ENCODE data around the gene NACA2. TPM values are rescaled to one million over a fixed set of nuclear protein-coding genes. Genes with fewer than 3 reads are reported as not detected.
"Not testable (repeated sequence)": the region's sequence is repeated elsewhere in the genome, so short reads cannot be mapped to it uniquely, and the experiment has no call there.

Gene NACA2
- total and polyA plus RNA-seq, 2 of the 4 experiments (the other 2 are of a cell fraction), result not detected

DNA sequence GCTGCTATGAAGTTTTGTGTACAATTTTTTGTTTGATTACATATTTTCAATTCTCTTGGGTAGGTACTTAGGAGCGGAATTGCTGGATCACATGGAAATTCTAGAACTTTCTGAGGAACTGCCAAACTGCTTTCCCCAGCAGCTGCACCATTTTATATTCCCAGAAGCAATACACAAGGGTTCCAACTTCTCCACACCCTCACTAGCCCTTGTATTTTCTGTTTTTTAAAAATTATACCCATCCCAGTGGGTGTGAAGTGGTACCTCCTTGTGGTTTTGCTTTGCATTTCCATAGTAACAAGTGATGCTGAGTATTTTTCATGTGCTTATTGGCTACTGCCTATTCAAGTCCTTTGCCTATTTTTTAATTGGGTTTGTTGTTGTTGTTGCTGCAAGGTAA lies 20.9 kb downstream of the NACA2 start:
- no peaks in the 10 kb centered on the region for H3K79me1 ChIP-seq (ENCODE audit: low read depth in 1 of 2, low read length in 2 of 2)
- H3K14ac ChIP-seq (replicated peaks; ENCODE audit: low read depth, low read length), result no peak overlapping the region
- no peak overlapping the region for H3K4me3 ChIP-seq (ENCODE audit: insufficient read depth, low read depth, low read length)
- dilution Hi-C loops (cut with HindIII; ENCODE audit: low sequenced_read_pairs, unreplicated experiment), result no loop called here
- in situ Hi-C loops (cut with MboI; ENCODE audit: low sequenced_read_pairs), result no loop called here
- peaks cover 3% of the 10 kb centered on the region; the same call in 1 of the 2 replicates for H3K9me3 ChIP-seq (ENCODE audit: control insufficient read depth, insufficient read depth, low read length)
- DNase-seq, result peak; percentile 13
- TF ChIP-seq RFX5 (IDR thresholded peaks at IDR 0.05; ENCODE audit: low read depth, low read length), result peak; percentile 93
- no peak for TF ChIP-seq RAD21 (IDR thresholded peaks at IDR 0.05; ENCODE audit: low read length)
- intact Hi-C loops (cut with micrococcal nuclease), result no loop called here
- H3K9me1 ChIP-seq (ENCODE audit: insufficient read depth, low read length), result no peaks in the 10 kb centered on the region
- H3K4me1 ChIP-seq (ENCODE audit: control insufficient read depth, insufficient read depth, low read length), result no peaks in the 10 kb centered on the region
- H3K9ac ChIP-seq (ENCODE audit: low read depth, low read length), result no peak overlapping the region
- H4K20me1 ChIP-seq (ENCODE audit: insufficient read depth, low read length), result no peaks in the 10 kb centered on the region
- no peak overlapping the region for H4K5ac ChIP-seq (ENCODE audit: low read depth, low read length)
- no peak overlapping the region for H3K18ac ChIP-seq (ENCODE audit: low read depth, low read length)
- no peak overlapping the region for H3K4ac ChIP-seq (ENCODE audit: low read depth, low read length)
- no peak overlapping the region for H4K8ac ChIP-seq (ENCODE audit: low read depth in 2 of 2, low read length in 2 of 2)
- H3K27ac ChIP-seq (ENCODE audit: insufficient read depth, low read length), result no peak overlapping the region
- H4K91ac ChIP-seq (ENCODE audit: insufficient read depth, low read depth, low read length), result no peak overlapping the region
- no peak overlapping the region for H2AK5ac ChIP-seq (ENCODE audit: low read depth, low read length)
- H3K27me3 ChIP-seq (ENCODE audit: control insufficient read depth, insufficient read depth, low read length), result no peaks in the 10 kb centered on the region
- H2BK120ac ChIP-seq (ENCODE audit: low read depth, low read length), result no peak overlapping the region
- no peak overlapping the region for H2BK5ac ChIP-seq (ENCODE audit: low read depth, low read length, poor library complexity, severe bottlenecking)
- no peak overlapping the region for H3K56ac ChIP-seq (ENCODE audit: extremely low read depth, insufficient read depth, low read length)
- no peak overlapping the region for H2BK20ac ChIP-seq (ENCODE audit: low read depth, low read length)
- CTCF ChIA-PET, result no interaction called here
- no peaks in the 10 kb centered on the region for H3K36me3 ChIP-seq (ENCODE audit: control insufficient read depth, insufficient read depth, low read length)
- no CpG with 5 or more reads among the region's 1 CpG for WGBS, 2 experiments (ENCODE audit: extremely low coverage in 2 of 2, insufficient read length in 1 of 2)
- POLR2A ChIA-PET (ENCODE audit: unreplicated experiment), result no interaction called here
- no peak overlapping the region for H2AFZ ChIP-seq (replicated peaks; ENCODE audit: low read length, poor library complexity)
- no peak overlapping the region for H2AK9ac ChIP-seq (replicated peaks; ENCODE audit: low read depth, low read length, poor library complexity)
- H2BK15ac ChIP-seq (ENCODE audit: low read depth, low read length), result no peak overlapping the region
- H3K4me2 ChIP-seq (ENCODE audit: low read depth, low read length), result no peak overlapping the region
- ATAC-seq (ENCODE audit: low read depth), result no peak
- H3K23ac ChIP-seq (ENCODE audit: low read depth, low read length), result no peak overlapping the region
- no TSS peak for BruUV-seq (replicated peaks)

GRCh38 chr17:61569525-61569924 lies 21.5 kb downstream of the NACA2 start:
- in situ Hi-C loops (cut with MboI; ENCODE audit: low sequenced_read_pairs); H2AK5ac ChIP-seq (ENCODE audit: low read depth, low read length); H2AFZ ChIP-seq (replicated peaks; ENCODE audit: low read length, poor library complexity); H3K14ac ChIP-seq (replicated peaks; ENCODE audit: low read depth, low read length); H4K8ac ChIP-seq (ENCODE audit: low read depth in 2 of 2, low read length in 2 of 2); DNase-seq; POLR2A ChIA-PET (ENCODE audit: unreplicated experiment); H4K5ac ChIP-seq (ENCODE audit: low read depth, low read length); H3K23ac ChIP-seq (ENCODE audit: low read depth, low read length); H3K79me1 ChIP-seq (ENCODE audit: low read depth in 1 of 2, low read length in 2 of 2); H3K56ac ChIP-seq (ENCODE audit: extremely low read depth, insufficient read depth, low read length); H2AK9ac ChIP-seq (replicated peaks; ENCODE audit: low read depth, low read length, poor library complexity); H3K36me3 ChIP-seq (ENCODE audit: control insufficient read depth, insufficient read depth, low read length); H2BK5ac ChIP-seq (ENCODE audit: low read depth, low read length, poor library complexity, severe bottlenecking); H3K9ac ChIP-seq (ENCODE audit: low read depth, low read length); BruUV-seq (replicated peaks); H4K20me1 ChIP-seq (ENCODE audit: insufficient read depth, low read length); H3K4me2 ChIP-seq (ENCODE audit: low read depth, low read length); H3K27ac ChIP-seq (ENCODE audit: insufficient read depth, low read length); ATAC-seq (ENCODE audit: low read depth); CTCF ChIA-PET; H3K4me1 ChIP-seq (ENCODE audit: control insufficient read depth, insufficient read depth, low read length); H4K91ac ChIP-seq (ENCODE audit: insufficient read depth, low read depth, low read length); H3K27me3 ChIP-seq (ENCODE audit: control insufficient read depth, insufficient read depth, low read length); H3K9me3 ChIP-seq (ENCODE audit: control insufficient read depth, insufficient read depth, low read length); H2BK15ac ChIP-seq (ENCODE audit: low read depth, low read length); dilution Hi-C loops (cut with HindIII; ENCODE audit: low sequenced_read_pairs, unreplicated experiment); intact Hi-C loops (cut with micrococcal nuclease); H3K18ac ChIP-seq (ENCODE audit: low read depth, low read length); H3K4ac ChIP-seq (ENCODE audit: low read depth, low read length); H3K4me3 ChIP-seq (ENCODE audit: insufficient read depth, low read depth, low read length); H3K9me1 ChIP-seq (ENCODE audit: insufficient read depth, low read length); H2BK20ac ChIP-seq (ENCODE audit: low read depth, low read length); H2BK120ac ChIP-seq (ENCODE audit: low read depth, low read length): not testable (repeated sequence)
- WGBS, 2 experiments (ENCODE audit: extremely low coverage in 2 of 2, insufficient read length in 1 of 2), result no CpG with 5 or more reads among the region's 5 CpGs

Data from IMR-90 (cell line).